Upper lobe of left lung (tissue), 4 donors: Measurements from ENCODE around the gene ELK3.

Experiments used
- CTCF ChIP-seq, 6 experiments: fragments of 450-650 bp in 4 of 6; fragments of 200-600 bp in 2 of 6; sonication (generic) in 2 of 6; IDR thresholded peaks; one replicate each; pipeline ENCODE4 v1.5.1; 2016 to 2019; ENCODE audit warnings: antibody characterized with exemption in 6 of 6
- POLR2A ChIP-seq, 4 donors: fragments of 450-650 bp; IDR thresholded peaks; one replicate each; pipeline ENCODE4 v1.5.1; 2016 to 2017; ENCODE audit warnings: antibody characterized with exemption in 4 of 4, mild to moderate bottlenecking in 2 of 4

GRCh38 chr12:96225994-96226399, 31.8 kb downstream of the ELK3 start:
- TF ChIP-seq CTCF (IDR thresholded peaks at IDR 0.05) = no peak
- no peak for TF ChIP-seq POLR2A (IDR thresholded peaks at IDR 0.05)
